ENCODE measurements around the gene CD300LF.

DNA sequence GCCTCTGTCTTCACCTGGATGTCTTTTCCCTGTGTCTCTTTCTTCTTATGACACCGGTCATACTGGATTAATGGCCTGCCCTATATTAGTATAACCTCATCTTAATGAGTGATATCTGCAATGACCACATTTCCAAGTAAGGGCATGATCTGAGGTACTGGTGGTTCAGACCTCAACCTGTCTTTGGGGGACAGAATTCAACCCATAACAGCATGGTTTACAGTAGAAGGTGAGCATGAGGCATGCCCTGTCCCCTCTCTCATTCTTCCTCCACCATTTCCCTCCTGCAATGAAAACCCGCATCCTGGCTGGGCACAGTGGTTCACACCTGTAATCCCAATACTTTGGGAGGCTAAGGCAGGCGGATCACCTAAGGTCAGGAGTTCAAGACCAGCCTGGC, 21.5 kb upstream of the CD300LF start:
- TF ChIP-seq, protein P1, sequence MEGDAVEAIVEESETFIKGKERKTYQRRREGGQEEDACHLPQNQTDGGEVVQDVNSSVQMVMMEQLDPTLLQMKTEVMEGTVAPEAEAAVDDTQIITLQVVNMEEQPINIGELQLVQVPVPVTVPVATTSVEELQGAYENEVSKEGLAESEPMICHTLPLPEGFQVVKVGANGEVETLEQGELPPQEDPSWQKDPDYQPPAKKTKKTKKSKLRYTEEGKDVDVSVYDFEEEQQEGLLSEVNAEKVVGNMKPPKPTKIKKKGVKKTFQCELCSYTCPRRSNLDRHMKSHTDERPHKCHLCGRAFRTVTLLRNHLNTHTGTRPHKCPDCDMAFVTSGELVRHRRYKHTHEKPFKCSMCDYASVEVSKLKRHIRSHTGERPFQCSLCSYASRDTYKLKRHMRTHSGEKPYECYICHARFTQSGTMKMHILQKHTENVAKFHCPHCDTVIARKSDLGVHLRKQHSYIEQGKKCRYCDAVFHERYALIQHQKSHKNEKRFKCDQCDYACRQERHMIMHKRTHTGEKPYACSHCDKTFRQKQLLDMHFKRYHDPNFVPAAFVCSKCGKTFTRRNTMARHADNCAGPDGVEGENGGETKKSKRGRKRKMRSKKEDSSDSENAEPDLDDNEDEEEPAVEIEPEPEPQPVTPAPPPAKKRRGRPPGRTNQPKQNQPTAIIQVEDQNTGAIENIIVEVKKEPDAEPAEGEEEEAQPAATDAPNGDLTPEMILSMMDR (IDR thresholded peaks at IDR 0.05; ENCODE audit: low read depth, low read length, missing input control) = no peak
- TF ChIP-seq RAD21 (IDR thresholded peaks at IDR 0.05) (no peak), JUND (IDR thresholded peaks at IDR 0.05) (no peak)
- TF ChIP-seq, protein P2, sequence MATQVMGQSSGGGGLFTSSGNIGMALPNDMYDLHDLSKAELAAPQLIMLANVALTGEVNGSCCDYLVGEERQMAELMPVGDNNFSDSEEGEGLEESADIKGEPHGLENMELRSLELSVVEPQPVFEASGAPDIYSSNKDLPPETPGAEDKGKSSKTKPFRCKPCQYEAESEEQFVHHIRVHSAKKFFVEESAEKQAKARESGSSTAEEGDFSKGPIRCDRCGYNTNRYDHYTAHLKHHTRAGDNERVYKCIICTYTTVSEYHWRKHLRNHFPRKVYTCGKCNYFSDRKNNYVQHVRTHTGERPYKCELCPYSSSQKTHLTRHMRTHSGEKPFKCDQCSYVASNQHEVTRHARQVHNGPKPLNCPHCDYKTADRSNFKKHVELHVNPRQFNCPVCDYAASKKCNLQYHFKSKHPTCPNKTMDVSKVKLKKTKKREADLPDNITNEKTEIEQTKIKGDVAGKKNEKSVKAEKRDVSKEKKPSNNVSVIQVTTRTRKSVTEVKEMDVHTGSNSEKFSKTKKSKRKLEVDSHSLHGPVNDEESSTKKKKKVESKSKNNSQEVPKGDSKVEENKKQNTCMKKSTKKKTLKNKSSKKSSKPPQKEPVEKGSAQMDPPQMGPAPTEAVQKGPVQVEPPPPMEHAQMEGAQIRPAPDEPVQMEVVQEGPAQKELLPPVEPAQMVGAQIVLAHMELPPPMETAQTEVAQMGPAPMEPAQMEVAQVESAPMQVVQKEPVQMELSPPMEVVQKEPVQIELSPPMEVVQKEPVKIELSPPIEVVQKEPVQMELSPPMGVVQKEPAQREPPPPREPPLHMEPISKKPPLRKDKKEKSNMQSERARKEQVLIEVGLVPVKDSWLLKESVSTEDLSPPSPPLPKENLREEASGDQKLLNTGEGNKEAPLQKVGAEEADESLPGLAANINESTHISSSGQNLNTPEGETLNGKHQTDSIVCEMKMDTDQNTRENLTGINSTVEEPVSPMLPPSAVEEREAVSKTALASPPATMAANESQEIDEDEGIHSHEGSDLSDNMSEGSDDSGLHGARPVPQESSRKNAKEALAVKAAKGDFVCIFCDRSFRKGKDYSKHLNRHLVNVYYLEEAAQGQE (IDR thresholded peaks at IDR 0.05) = no peak

Measured in liver (tissue), 3 donors.